Colonic mucosa (tissue), 4 donors: ENCODE measurements around the gene GPATCH4. TPM values are rescaled to one million over a fixed set of nuclear protein-coding genes. Genes with fewer than 3 reads are reported as not detected.
"Not testable (repeated sequence)": the region's sequence is repeated elsewhere in the genome, so short reads cannot be mapped to it uniquely, and the experiment has no call there.

Experiments used
- DNase-seq: peaks from one replicate; pipeline ENCODE4 v3.0.0-alpha.2; 2020
- H3K27ac ChIP-seq: fragments of 200-600 bp; one replicate; pipeline ENCODE4 v1.8.0; 2021
- H3K27me3 ChIP-seq: fragments of 200-600 bp; one replicate; pipeline ENCODE4 v1.8.0; 2021
- H3K36me3 ChIP-seq: fragments of 200-600 bp; one replicate; pipeline ENCODE4 v1.8.0; 2021
- H3K4me1 ChIP-seq: fragments of 200-600 bp; one replicate; pipeline ENCODE4 v1.8.0; 2021; ENCODE audit warnings: mild to moderate bottlenecking
- H3K4me3 ChIP-seq: fragments of 200-600 bp; one replicate; pipeline ENCODE4 v1.8.0; 2021
- H3K9ac ChIP-seq, 2 donors: one replicate each; pipeline ENCODE4 v1.7.0; 2013; ENCODE audit warnings: control low read depth in 2 of 2, low read depth in 2 of 2, low read length in 2 of 2
- H3K9me3 ChIP-seq: fragments of 200-600 bp; one replicate; pipeline ENCODE4 v1.8.0; 2021
- intact Hi-C: fragments of 100-400 bp; cut with DNase I; formaldehyde crosslinking; loops from one replicate; pipeline ENCODE4 v1.14.1; 2022
- total RNA-seq, 2 donors: library from RNA; stranded (reverse); fragmentation: NEBNext Ultra II Directional in 1 of 2; extraction: Animal tissue kit (Norgen Biotek cat#: 25700) in 1 of 2; gene quantifications; one replicate each; pipeline ENCODE4 v1.2.1, GENCODE V29; 2021
- TF ChIP-seq, protein P1 (sequence below): fragments of 200-600 bp; IDR thresholded peaks from one replicate; pipeline ENCODE4 v1.8.0; 2022; ENCODE audit warnings: antibody characterized with exemption, mild to moderate bottlenecking
- donor health status: healthy.
- donor health status: DM: no; HTN: no; CAD: no.
- donor health status: DM: no; HTN: no; CAD: no.

The GPATCH4 gene
- total RNA-seq, 2 donors from 2014 or later, result 12.3 to 31.3 TPM

DNA sequence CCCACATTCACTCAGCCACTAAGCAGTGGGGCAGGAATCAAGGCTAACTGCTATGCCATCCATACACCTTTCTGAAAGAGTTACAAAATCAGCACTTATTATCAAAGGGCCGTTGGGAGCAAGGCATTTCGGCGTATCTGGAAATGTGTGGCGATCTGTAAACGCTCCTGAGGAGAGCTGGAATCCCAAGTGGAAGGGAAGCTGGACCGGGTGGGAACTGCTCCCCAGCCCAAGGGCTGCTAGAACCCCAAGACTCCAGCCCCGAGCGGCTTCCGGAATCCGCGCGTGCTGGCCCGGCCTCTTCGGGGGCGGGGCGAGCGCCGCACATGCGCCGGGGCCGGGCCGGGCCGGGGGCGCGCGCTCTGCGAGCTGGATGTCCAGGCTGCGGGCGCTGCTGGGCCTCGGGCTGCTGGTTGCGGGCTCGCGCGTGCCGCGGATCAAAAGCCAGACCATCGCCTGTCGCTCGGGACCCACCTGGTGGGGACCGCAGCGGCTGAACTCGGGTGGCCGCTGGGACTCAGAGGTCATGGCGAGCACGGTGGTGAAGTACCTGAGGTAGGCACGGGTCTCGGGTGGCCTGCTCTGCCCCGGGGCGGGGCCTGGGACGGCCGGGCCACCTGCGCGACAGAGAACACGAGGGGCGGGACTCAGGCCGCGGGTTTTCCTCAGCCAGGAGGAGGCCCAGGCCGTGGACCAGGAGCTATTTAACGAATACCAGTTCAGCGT is 9.7 kb downstream of the GPATCH4 start, which contains the start of gene NAXE:
Gene NAXE (plus strand): TSS at position 345 of the 726 bp plus-strand sequence. CDS start 29 bp downstream, at position 374.
- Histone ChIP-seq H3K27me3 (no peaks in the 10 kb centered on the region), H3K4me1 (no peaks in the 10 kb centered on the region), H3K9me3 (no peaks in the 10 kb centered on the region), H3K27ac (peak within 1 kb of the TSS; percentile 84), H3K4me3 (peak within 1 kb of the TSS; percentile 56), H3K36me3 (no peaks in the 10 kb centered on the region), H3K9ac (peak within 1 kb of the TSS; percentile 72 to 93)
- TF ChIP-seq, protein P1, sequence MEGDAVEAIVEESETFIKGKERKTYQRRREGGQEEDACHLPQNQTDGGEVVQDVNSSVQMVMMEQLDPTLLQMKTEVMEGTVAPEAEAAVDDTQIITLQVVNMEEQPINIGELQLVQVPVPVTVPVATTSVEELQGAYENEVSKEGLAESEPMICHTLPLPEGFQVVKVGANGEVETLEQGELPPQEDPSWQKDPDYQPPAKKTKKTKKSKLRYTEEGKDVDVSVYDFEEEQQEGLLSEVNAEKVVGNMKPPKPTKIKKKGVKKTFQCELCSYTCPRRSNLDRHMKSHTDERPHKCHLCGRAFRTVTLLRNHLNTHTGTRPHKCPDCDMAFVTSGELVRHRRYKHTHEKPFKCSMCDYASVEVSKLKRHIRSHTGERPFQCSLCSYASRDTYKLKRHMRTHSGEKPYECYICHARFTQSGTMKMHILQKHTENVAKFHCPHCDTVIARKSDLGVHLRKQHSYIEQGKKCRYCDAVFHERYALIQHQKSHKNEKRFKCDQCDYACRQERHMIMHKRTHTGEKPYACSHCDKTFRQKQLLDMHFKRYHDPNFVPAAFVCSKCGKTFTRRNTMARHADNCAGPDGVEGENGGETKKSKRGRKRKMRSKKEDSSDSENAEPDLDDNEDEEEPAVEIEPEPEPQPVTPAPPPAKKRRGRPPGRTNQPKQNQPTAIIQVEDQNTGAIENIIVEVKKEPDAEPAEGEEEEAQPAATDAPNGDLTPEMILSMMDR, result no peak
- intact Hi-C loops, result no loop called here
- peak; percentile 80 for DNase-seq

DNA sequence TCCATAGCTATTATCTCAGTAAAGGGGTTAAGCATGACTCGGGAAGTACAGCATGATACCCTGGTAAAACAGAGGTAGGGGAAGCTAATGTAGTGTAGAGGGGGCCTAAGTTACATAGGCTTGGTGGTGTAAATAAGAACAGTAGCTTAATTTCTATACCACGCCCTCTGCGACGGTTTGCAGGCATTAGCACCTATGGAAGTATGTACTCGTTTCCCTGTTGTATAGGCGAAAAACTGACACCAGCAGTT is 10.2 kb downstream of the GPATCH4 start:
- Histone ChIP-seq H3K4me1 (no peaks in the 10 kb centered on the region), H3K27me3 (no peaks in the 10 kb centered on the region), H3K4me3 (peak overlapping the region; percentile 56), H3K27ac (peak overlapping the region; percentile 84), H3K9ac (peak overlapping the region; percentile 72 to 93), H3K9me3 (no peaks in the 10 kb centered on the region), H3K36me3 (no peaks in the 10 kb centered on the region)
- no peak for DNase-seq
- intact Hi-C loops, result no loop called here
- TF ChIP-seq, protein P1, result no peak

DNA sequence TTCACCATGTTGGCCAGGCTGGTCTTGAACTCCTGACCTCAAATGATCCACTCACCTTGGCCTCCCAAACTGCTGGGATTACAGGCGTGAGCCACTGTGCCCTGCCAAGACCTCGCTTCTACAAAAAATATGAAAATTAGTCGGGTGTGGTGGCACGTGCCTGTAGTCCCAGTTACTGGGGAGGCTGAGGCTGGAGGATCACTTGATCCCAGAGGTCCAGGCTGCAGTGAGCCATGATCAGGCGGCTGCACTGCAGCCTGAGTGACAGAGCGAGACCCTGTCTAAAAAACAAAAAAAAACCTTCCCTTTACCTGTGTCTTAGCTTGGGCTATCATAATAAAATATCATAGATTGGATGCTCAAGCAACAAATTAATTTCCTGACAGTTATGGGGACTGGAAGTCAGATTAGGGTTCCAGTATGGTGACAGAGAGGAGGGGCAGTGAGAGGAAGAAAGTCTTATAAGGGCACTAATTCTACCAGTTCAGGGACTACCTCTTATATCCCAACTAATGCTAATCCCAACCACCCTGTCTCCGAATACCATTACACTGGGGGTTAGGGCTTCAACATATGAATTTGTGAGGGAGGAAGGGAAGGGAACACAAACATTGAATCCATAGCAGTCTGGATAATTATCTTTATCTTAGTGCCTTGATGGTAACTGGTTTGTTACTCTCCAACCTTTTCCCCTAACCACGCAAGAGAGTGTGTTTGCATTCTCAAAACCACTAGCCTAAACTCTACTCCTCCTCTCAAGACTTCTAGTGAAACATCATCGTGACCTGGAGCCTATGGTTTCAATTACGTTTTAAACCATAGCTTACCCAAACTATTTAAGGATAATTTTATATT is 10.7 kb downstream of the GPATCH4 start:
- H3K4me1 ChIP-seq, result no peaks in the 10 kb centered on the region
- TF ChIP-seq, protein P1, result no peak
- no peaks in the 10 kb centered on the region for H3K9me3 ChIP-seq
- H3K9ac ChIP-seq, result peak overlapping the region; percentile 72 to 93
- no peaks in the 10 kb centered on the region for H3K36me3 ChIP-seq
- DNase-seq, result no peak
- no peaks in the 10 kb centered on the region for H3K27me3 ChIP-seq
- H3K27ac ChIP-seq, result peak overlapping the region; percentile 84
- intact Hi-C loops, result no loop called here
- peak overlapping the region; percentile 56 for H3K4me3 ChIP-seq

DNA sequence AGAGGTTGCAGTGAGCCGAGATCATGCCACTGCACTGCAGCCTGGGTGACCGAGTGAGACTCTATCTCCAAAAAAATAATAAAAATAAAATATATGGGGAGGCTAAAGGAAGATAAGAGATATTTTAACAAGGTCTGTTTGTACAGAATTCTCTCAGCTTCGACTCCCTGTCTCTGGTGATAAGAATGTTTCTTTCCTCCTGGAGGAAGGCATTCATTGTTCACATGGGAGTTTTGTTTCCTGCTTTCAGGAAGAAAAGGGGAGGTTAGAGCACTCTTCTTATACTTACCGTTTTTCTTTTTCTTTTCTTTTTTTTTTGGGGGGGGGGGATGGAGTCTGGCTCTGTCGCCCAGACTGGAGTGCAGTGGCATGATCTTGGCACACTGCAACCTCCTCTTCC is 11.7 kb downstream of the GPATCH4 start:
- no peaks in the 10 kb centered on the region for H3K36me3 ChIP-seq
- no peak overlapping the region for H3K9ac ChIP-seq
- H3K4me1 ChIP-seq, result no peaks in the 10 kb centered on the region
- no peaks in the 10 kb centered on the region for H3K9me3 ChIP-seq
- no peak overlapping the region for H3K4me3 ChIP-seq
- intact Hi-C loops, result no loop called here
- no peaks in the 10 kb centered on the region for H3K27me3 ChIP-seq
- DNase-seq, result no peak
- TF ChIP-seq, protein P1, result no peak
- H3K27ac ChIP-seq, result no peak overlapping the region

DNA sequence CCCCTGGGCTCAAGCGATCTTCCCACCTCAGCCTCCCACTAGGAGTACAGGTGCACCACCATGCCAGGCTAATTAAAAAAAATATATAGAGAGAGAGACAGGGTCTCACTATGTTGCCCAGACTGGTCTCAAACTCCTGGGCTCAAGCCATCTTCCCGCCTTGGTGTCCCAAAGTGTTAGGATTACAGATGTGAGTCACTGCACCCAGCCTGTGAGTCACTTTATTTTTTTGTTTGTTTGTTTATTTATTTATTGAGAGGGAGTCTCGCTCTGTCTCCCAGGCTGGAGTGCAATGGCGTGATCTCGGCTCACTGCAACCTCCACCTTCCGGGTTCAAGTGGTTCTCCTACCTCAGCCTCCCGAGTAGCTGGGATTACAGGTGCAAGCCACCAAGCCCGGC is 13.4 kb downstream of the GPATCH4 start:
- H3K4me3 ChIP-seq, H3K36me3 ChIP-seq, H3K9me3 ChIP-seq, H3K4me1 ChIP-seq, H3K27ac ChIP-seq, intact Hi-C loops, H3K9ac ChIP-seq, H3K27me3 ChIP-seq, DNase-seq: not testable (repeated sequence)
